Hepatocyte (in vitro differentiated cells): Measurements from ENCODE around the gene SKP1.

Source experiments
- EZH2 ChIP-seq: fragments of 200-600 bp; sonication (generic); IDR thresholded peaks from 2 replicates; pipeline ENCODE4 v1.6.1; 2016; ENCODE audit warnings: antibody characterized with exemption, mild to moderate bottlenecking, borderline replicate concordance
- TF ChIP-seq, protein P1 (sequence below): fragments of 200-600 bp; sonication (generic); IDR thresholded peaks from 2 replicates; pipeline ENCODE4 v1.5.1; 2016; ENCODE audit warnings: antibody characterized with exemption, mild to moderate bottlenecking; ENCODE audit not compliant: poor library complexity

DNA sequence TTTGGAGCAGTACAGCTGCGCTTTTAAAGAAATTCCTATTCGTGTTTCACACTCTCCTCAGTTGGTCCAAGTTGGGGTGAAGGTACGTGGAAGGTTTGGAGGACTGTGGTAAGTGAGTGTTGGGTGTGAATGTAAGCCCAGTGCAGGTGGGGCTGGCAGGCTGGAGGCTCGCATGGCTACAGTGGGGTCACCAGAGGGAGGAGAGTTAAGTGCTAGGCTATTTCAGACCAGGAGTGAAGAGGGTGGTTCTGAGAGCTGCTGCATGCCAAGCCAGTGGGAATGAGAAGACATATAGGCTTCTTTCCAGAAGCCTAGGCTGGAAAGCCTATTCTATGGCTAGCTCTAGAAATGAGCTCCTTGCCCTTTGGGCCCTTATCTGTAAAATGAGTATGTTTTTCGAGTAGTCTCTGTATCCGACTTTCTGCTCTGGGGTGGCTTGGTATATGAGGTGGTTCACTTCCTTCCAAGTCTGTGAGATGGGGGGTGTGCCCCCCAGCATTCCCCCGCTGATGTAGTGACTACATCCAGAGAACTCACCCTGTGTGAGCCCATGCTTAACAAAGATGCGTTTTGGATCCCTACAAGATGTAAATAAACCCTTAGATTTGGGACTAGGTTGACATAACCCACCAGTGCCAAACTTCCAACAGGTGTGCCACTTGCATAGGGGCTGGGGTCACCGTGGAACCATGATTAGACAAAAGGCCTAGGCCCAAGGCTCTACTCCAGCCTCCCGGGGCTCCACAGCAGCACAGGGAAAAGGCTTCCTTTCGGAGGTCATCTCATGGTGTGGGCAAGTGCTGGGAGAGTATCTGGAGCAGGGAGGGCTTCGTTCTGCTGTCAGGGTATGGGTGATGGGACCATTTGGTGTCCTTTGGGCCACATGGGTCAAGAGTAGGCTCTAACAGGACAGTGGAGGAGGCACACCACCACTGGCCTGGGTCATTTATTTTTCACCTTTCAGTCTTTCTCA, 59.7 kb downstream of the SKP1 start:
- no peak for TF ChIP-seq EZH2
- TF ChIP-seq, protein P1, sequence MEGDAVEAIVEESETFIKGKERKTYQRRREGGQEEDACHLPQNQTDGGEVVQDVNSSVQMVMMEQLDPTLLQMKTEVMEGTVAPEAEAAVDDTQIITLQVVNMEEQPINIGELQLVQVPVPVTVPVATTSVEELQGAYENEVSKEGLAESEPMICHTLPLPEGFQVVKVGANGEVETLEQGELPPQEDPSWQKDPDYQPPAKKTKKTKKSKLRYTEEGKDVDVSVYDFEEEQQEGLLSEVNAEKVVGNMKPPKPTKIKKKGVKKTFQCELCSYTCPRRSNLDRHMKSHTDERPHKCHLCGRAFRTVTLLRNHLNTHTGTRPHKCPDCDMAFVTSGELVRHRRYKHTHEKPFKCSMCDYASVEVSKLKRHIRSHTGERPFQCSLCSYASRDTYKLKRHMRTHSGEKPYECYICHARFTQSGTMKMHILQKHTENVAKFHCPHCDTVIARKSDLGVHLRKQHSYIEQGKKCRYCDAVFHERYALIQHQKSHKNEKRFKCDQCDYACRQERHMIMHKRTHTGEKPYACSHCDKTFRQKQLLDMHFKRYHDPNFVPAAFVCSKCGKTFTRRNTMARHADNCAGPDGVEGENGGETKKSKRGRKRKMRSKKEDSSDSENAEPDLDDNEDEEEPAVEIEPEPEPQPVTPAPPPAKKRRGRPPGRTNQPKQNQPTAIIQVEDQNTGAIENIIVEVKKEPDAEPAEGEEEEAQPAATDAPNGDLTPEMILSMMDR: no peak
